Sigmoid colon (tissue), 7 donors: ENCODE measurements around the gene AVEN. TPM values are rescaled to one million over a fixed set of nuclear protein-coding genes. Genes with fewer than 3 reads are reported as not detected.
"Not testable (repeated sequence)": the region's sequence is repeated elsewhere in the genome, so short reads cannot be mapped to it uniquely, and the experiment has no call there.

Experiments used
- DNase-seq: peaks from one replicate; pipeline ENCODE4 v3.0.0-alpha.2; 2019
- H3K27ac ChIP-seq, 4 donors: fragments of 200-600 bp; sonication (generic); one replicate each; pipeline ENCODE4 v1.5.1; 2016 to 2019; ENCODE audit warnings: mild to moderate bottlenecking in 1 of 4
- H3K27me3 ChIP-seq, 3 donors: fragments of 200-600 bp; sonication (generic); one replicate each; pipeline ENCODE4 v1.5.1; 2019; ENCODE audit warnings: mild to moderate bottlenecking in 1 of 3
- H3K36me3 ChIP-seq, 4 donors: fragments of 200-600 bp; sonication (generic); one replicate each; pipeline ENCODE4 v1.5.1; 2016 to 2019
- H3K4me1 ChIP-seq, 4 donors: fragments of 200-600 bp; sonication (generic); one replicate each; pipeline ENCODE4 v1.5.1; 2017 to 2019
- H3K4me3 ChIP-seq, 4 donors: fragments of 200-600 bp; sonication (generic); one replicate each; pipeline ENCODE4 v1.5.1; 2017 to 2019; ENCODE audit warnings: mild to moderate bottlenecking in 2 of 4, moderate library complexity in 1 of 4
- H3K9me3 ChIP-seq, 4 donors: fragments of 200-600 bp in 3 of 4; sonication (generic) in 3 of 4; one replicate each; pipeline versions ENCODE4 v1.5.1 to v1.6.1; 2013 to 2019
- CTCF ChIP-seq, 4 experiments: fragments of 450-650 bp in 3 of 4; fragments of 200-600 bp in 1 of 4; IDR thresholded peaks; one replicate each; pipeline ENCODE4 v1.5.1; 2016 to 2019; ENCODE audit warnings: antibody characterized with exemption in 4 of 4, mild to moderate bottlenecking in 3 of 4, moderate library complexity in 2 of 4
- EP300 ChIP-seq, 4 donors: sonication (generic); formaldehyde crosslinking; IDR thresholded peaks; one replicate each; pipeline ENCODE4 v1.6.1; 2017; ENCODE audit warnings: antibody characterized with exemption in 4 of 4
- POLR2A ChIP-seq, 2 donors: fragments of 450-650 bp; IDR thresholded peaks; one replicate each; pipeline ENCODE4 v1.6.1; 2016; ENCODE audit warnings: antibody characterized with exemption in 2 of 2, mild to moderate bottlenecking in 2 of 2, moderate library complexity in 2 of 2
- POLR2AphosphoS5 ChIP-seq, 4 donors: sonication (generic); formaldehyde crosslinking; IDR thresholded peaks; one replicate each; pipeline ENCODE4 v1.6.1; 2017; ENCODE audit warnings: antibody characterized with exemption in 4 of 4
- WGBS, 2 donors: extraction: QIAGEN DNeasy Blood & Tissue Kit; methylation state at CpG; one replicate each; pipeline ENCODE4 v1.1.7; 2013; 5-methylcytosine and 5-hydroxymethylcytosine counted together
- intact Hi-C: fragments of 100-400 bp; cut with DNase I; formaldehyde crosslinking; loops from one replicate; pipeline ENCODE4 v1.15.1; 2023
- polyA plus RNA-seq, 3 donors: library from polyadenylated mRNA; stranded (reverse); fragments of 200-250 nt; gene quantifications; one replicate each; pipeline ENCODE4 v1.2.3, GENCODE V29; 2013
- total RNA-seq, 4 donors: library from RNA; depleted of rRNA; stranded (reverse); fragments of >200 nt; gene quantifications; one replicate each; pipeline ENCODE4 v1.1.0, GENCODE V29; 2016
- donor health status: healthy with polysubstance abuse.
- donor health status: Bipolar disorder and iron deficiency.
- donor health status: healthy.

The AVEN gene
- total and polyA plus RNA-seq, 7 donors: 9.2 to 23.3 (median 15.0) TPM

GRCh38 chr15:34001536-34001935 is 37.5 kb downstream of the AVEN start:
- no peaks in the 10 kb centered on the region for H3K9me3 ChIP-seq
- no peak for DNase-seq
- 56 to 58% methylated on average over 3 of the region's 3 CpGs for WGBS, 2 donors

GRCh38 chr15:33995666-33996065 is 43.3 kb downstream of the AVEN start:
- H3K4me3 ChIP-seq, DNase-seq, H3K36me3 ChIP-seq, H3K4me1 ChIP-seq, H3K27me3 ChIP-seq, H3K27ac ChIP-seq, H3K9me3 ChIP-seq, intact Hi-C loops: not testable (repeated sequence)
- WGBS, 2 donors: 95 to 97% methylated on average over 10 of the region's 10 CpGs

More at GRCh38 chr15:34001536-34001935, 37.5 kb downstream of the AVEN start:
- Histone ChIP-seq H3K27ac (no peak overlapping the region), H3K4me3 (no peak overlapping the region), H3K4me1 (no peaks in the 10 kb centered on the region), H3K36me3 (no peaks in the 10 kb centered on the region), H3K27me3 (no peaks in the 10 kb centered on the region)
- no peak for TF ChIP-seq POLR2A (IDR thresholded peaks at IDR 0.05)
- TF ChIP-seq EP300 (IDR thresholded peaks at IDR 0.05): no peak
- no peak for TF ChIP-seq POLR2AphosphoS5 (IDR thresholded peaks at IDR 0.05)
- no peak for TF ChIP-seq CTCF (IDR thresholded peaks at IDR 0.05)
- intact Hi-C loops: no loop called here

GRCh38 chr15:33994005-33994615 is 44.9 kb downstream of the AVEN start:
- Histone ChIP-seq H3K4me3 (no peak overlapping the region), H3K36me3 (no peaks in the 10 kb centered on the region), H3K4me1 (no peaks in the 10 kb centered on the region), H3K27me3 (no peaks in the 10 kb centered on the region), H3K27ac (no peak overlapping the region), H3K9me3 (no peaks in the 10 kb centered on the region)
- intact Hi-C loops: no loop called here
- TF ChIP-seq POLR2A (IDR thresholded peaks at IDR 0.05) (no peak), EP300 (IDR thresholded peaks at IDR 0.05) (no peak), CTCF (IDR thresholded peaks at IDR 0.05) (no peak), POLR2AphosphoS5 (IDR thresholded peaks at IDR 0.05) (no peak)
- 90 to 91% methylated on average over 9 of the region's 9 CpGs for WGBS, 2 donors
- no peak for DNase-seq

- Histone ChIP-seq H3K36me3 (no peaks in the 10 kb centered on the region), H3K9me3 (no peaks in the 10 kb centered on the region), H3K4me1 (peaks cover 0 to 10% (median 2%) of the 10 kb centered on the region in 4 donors), H3K4me3 (no peak overlapping the region), H3K27ac (no peak overlapping the region), H3K27me3 (no peaks in the 10 kb centered on the region)
- TF ChIP-seq CTCF (IDR thresholded peaks at IDR 0.05) (no peak), EP300 (IDR thresholded peaks at IDR 0.05) (no peak), POLR2AphosphoS5 (IDR thresholded peaks at IDR 0.05) (no peak), POLR2A (IDR thresholded peaks at IDR 0.05) (no peak)
- WGBS, 2 donors: 87 to 93% methylated on average over 4 of the region's 4 CpGs
- no peak for DNase-seq
- intact Hi-C loops: no loop called here
Measured at GRCh38 chr15:33988384-33988783, 50.6 kb downstream of the AVEN start.

- TF ChIP-seq EP300 (IDR thresholded peaks at IDR 0.05): no peak
- TF ChIP-seq CTCF (IDR thresholded peaks at IDR 0.05): no peak
- no peak for TF ChIP-seq POLR2A (IDR thresholded peaks at IDR 0.05)
- TF ChIP-seq POLR2AphosphoS5 (IDR thresholded peaks at IDR 0.05): no peak
- intact Hi-C loops: no loop called here
- 94 to 97% methylated on average over 3 of the region's 3 CpGs for WGBS, 2 donors
- no peaks in the 10 kb centered on the region for H3K27me3 ChIP-seq
- DNase-seq: no peak
- no peak overlapping the region for H3K4me3 ChIP-seq
- H3K9me3 ChIP-seq: no peaks in the 10 kb centered on the region
- no peaks in the 10 kb centered on the region for H3K36me3 ChIP-seq
- H3K27ac ChIP-seq: no peak overlapping the region
- H3K4me1 ChIP-seq: peaks cover 0 to 10% (median 2%) of the 10 kb centered on the region in 4 donors
Measured at GRCh38 chr15:33987444-33987843, 51.6 kb downstream of the AVEN start.
